WTC11 (cell line): Measurements from ENCODE around the gene ARHGEF1. TPM values are rescaled to one million over a fixed set of nuclear protein-coding genes. Genes with fewer than 3 reads are reported as not detected.
A peak's percentile ranks its signal among the peaks of the same experiment; 100 is the strongest.

Experiments
- ATAC-seq: fragments of 200-7000 bp; cut with Tn5 transposase; 2 replicates; pipeline ENCODE4 v1.10.0; 2021; ENCODE audit warnings: mild to moderate bottlenecking, moderate library complexity
- CTCF ChIA-PET: fragments of 300-600 bp; sonication (Branson Sonifier 250); formaldehyde crosslinking; loops from one replicate; lab custom pipeline; 2021; ENCODE audit warnings: antibody characterized with exemption; lab: Charles Lee
- POLR2A ChIA-PET: fragments of 350-600 bp; sonication (Branson Sonifier 250); formaldehyde crosslinking; loops from one replicate; lab custom pipeline; 2021; ENCODE audit warnings: antibody characterized with exemption; lab: Charles Lee
- DNase-seq: peaks from one replicate; pipeline ENCODE4 v3.0.0; 2021; ENCODE audit warnings: low spot score
- H3K27ac Mint-ChIP-seq: 2 replicates; pipeline ENCODE4 v1.8.0; 2021; ENCODE audit warnings: mixed read lengths
- H3K27me3 Mint-ChIP-seq: 2 replicates; pipeline ENCODE4 v1.8.0; 2021; ENCODE audit warnings: low read depth, mild to moderate bottlenecking, moderate library complexity, mixed read lengths
- H3K36me3 Mint-ChIP-seq: 2 replicates; pipeline ENCODE4 v1.8.0; 2021; ENCODE audit warnings: mixed read lengths
- H3K4me1 Mint-ChIP-seq: 2 replicates; pipeline ENCODE4 v1.8.0; 2022; ENCODE audit warnings: mixed read lengths
- H3K4me3 Mint-ChIP-seq: 2 replicates; pipeline ENCODE4 v1.8.0; 2021; ENCODE audit warnings: mild to moderate bottlenecking, moderate library complexity, mixed read lengths
- H3K9me3 Mint-ChIP-seq: 2 replicates; pipeline ENCODE4 v1.8.0; 2021; ENCODE audit warnings: mixed read lengths
- ATF6 ChIP-seq: sonication (generic); formaldehyde crosslinking; IDR thresholded peaks from 2 replicates; pipeline ENCODE4 v1.8.1; 2023; ENCODE audit warnings: mild to moderate bottlenecking, missing genetic modification reagents
- CBFB ChIP-seq: sonication (generic); formaldehyde crosslinking; IDR thresholded peaks from 2 replicates; pipeline ENCODE4 v1.8.1; 2022; ENCODE audit warnings: mild to moderate bottlenecking, low read depth, missing genetic modification reagents
- ELF4 ChIP-seq: sonication (generic); formaldehyde crosslinking; IDR thresholded peaks from 2 replicates; pipeline ENCODE4 v1.8.1; 2022; ENCODE audit warnings: low read depth, mild to moderate bottlenecking, moderate library complexity, missing genetic modification reagents
- FOXK1 ChIP-seq: sonication (generic); formaldehyde crosslinking; IDR thresholded peaks from 2 replicates; pipeline ENCODE4 v1.8.0; 2022; ENCODE audit warnings: mild to moderate bottlenecking, moderate library complexity, missing genetic modification reagents
- NR2C2 ChIP-seq: sonication (generic); formaldehyde crosslinking; IDR thresholded peaks from 2 replicates; pipeline ENCODE4 v1.8.0; 2022; ENCODE audit warnings: mild to moderate bottlenecking, missing genetic modification reagents
- USF2 ChIP-seq: sonication (generic); formaldehyde crosslinking; IDR thresholded peaks from 2 replicates; pipeline ENCODE4 v1.8.1; 2023; ENCODE audit warnings: mild to moderate bottlenecking, missing genetic modification reagents, moderate library complexity
- ZNF121 ChIP-seq: sonication (generic); formaldehyde crosslinking; IDR thresholded peaks from 2 replicates; pipeline ENCODE4 v1.8.0; 2023; ENCODE audit warnings: missing genetic modification reagents
- total RNA-seq: library from RNA; stranded (reverse); gene quantifications from 3 replicates; pipeline ENCODE4 v1.2.3, GENCODE V29; 2021
- TF ChIP-seq, protein P1 (sequence below): sonication (generic); formaldehyde crosslinking; IDR thresholded peaks from 2 replicates; pipeline ENCODE4 v1.8.0; 2022; ENCODE audit warnings: missing genetic modification reagents
- TF ChIP-seq, protein P2 (sequence below): fragments of 250-450 bp; sonication (Bioruptor Pico); IDR thresholded peaks from 2 replicates; pipeline ENCODE4 v2.1.2; 2022; ENCODE audit warnings: mild to moderate bottlenecking, moderate library complexity

Gene ARHGEF1
- total RNA-seq, 1 experiment from 2014 or later, result 102 TPM

DNA sequence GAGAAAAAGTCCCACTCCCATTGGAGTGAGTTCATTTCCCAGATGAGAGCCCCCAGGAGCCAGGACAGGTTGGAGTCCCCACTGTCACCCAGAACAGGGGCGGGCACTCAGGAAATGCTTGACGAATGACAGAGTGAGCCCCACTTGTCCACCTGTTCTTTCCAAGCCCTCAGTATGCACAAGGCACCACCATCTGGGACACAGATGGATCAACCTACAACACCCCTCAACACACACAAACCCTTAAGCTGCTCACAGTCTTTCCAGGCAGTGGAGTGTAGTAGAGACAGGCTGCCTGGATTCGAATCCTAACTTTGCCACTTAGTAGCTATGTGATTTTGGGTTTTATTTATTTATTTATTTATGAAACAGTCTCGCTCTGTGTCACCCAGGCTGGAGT lies 8.0 kb downstream of the ARHGEF1 start:
- Mint-ChIP-seq H3K27ac (no peak overlapping the region), H3K27me3 (no peaks in the 10 kb centered on the region; the same call in 1 of the 2 replicates), H3K4me1 (peaks cover 27% of the 10 kb centered on the region), H3K4me3 (no peak overlapping the region), H3K36me3 (peaks cover 8% of the 10 kb centered on the region), H3K9me3 (no peaks in the 10 kb centered on the region)
- ChIA-PET CTCF (interaction anchor here (1.0 to 1.7 kb wide), 3 partner anchors 11 to 39 kb away, joined by 3 to 4 read pairs (median 4); no protein-coding TSS in a partner anchor), POLR2A (no interaction called here)
- DNase-seq, result no peak
- ATAC-seq, result no peak
- TF ChIP-seq NR2C2 (CRISPR knock-in tag) (no peak), ELF4 (no peak)

GRCh38 chr19:41892173-41892902 lies 9.4 kb downstream of the ARHGEF1 start:
- H3K36me3 Mint-ChIP-seq, result peaks cover 9% of the 10 kb centered on the region
- ATAC-seq (no peak), DNase-seq (no peak)
- peaks cover 13% of the 10 kb centered on the region for H3K4me1 Mint-ChIP-seq
- H3K4me3 Mint-ChIP-seq, result no peak overlapping the region
- H3K9me3 Mint-ChIP-seq, result no peaks in the 10 kb centered on the region
- TF ChIP-seq, protein P1, sequence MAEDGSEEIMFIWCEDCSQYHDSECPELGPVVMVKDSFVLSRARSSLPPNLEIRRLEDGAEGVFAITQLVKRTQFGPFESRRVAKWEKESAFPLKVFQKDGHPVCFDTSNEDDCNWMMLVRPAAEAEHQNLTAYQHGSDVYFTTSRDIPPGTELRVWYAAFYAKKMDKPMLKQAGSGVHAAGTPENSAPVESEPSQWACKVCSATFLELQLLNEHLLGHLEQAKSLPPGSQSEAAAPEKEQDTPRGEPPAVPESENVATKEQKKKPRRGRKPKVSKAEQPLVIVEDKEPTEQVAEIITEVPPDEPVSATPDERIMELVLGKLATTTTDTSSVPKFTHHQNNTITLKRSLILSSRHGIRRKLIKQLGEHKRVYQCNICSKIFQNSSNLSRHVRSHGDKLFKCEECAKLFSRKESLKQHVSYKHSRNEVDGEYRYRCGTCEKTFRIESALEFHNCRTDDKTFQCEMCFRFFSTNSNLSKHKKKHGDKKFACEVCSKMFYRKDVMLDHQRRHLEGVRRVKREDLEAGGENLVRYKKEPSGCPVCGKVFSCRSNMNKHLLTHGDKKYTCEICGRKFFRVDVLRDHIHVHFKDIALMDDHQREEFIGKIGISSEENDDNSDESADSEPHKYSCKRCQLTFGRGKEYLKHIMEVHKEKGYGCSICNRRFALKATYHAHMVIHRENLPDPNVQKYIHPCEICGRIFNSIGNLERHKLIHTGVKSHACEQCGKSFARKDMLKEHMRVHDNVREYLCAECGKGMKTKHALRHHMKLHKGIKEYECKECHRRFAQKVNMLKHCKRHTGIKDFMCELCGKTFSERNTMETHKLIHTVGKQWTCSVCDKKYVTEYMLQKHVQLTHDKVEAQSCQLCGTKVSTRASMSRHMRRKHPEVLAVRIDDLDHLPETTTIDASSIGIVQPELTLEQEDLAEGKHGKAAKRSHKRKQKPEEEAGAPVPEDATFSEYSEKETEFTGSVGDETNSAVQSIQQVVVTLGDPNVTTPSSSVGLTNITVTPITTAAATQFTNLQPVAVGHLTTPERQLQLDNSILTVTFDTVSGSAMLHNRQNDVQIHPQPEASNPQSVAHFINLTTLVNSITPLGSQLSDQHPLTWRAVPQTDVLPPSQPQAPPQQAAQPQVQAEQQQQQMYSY (CRISPR knock-in tag), result 0 out of 2 replicates have a peak, but pooled peaks have one; percentile 6
- no peak for TF ChIP-seq CBFB
- TF ChIP-seq, all 79 proteins: peak for 1
- H3K27me3 Mint-ChIP-seq, result no peaks in the 10 kb centered on the region
- ChIA-PET POLR2A (interaction anchor here (1.1 kb wide), 1 partner anchor 13 kb away, joined by 4 read pairs; no protein-coding TSS in a partner anchor), CTCF (interaction anchor here (1.0 to 1.7 kb wide), 3 partner anchors 8 to 38 kb away, joined by 3 to 4 read pairs (median 3); partner anchors contain the start of gene ERFL)
- H3K27ac Mint-ChIP-seq, result no peak overlapping the region

- H3K36me3 Mint-ChIP-seq, result peaks cover 12% of the 10 kb centered on the region
- TF ChIP-seq ATF6 (CRISPR knock-in tag) (no peak), ZNF121 (CRISPR knock-in tag) (peak; percentile 16; the same call in 1 of the 2 replicates)
- ChIA-PET CTCF (no interaction called here), POLR2A (no interaction called here)
- DNase-seq (no peak), ATAC-seq (peak; percentile 34)
- no peak overlapping the region for H3K4me3 Mint-ChIP-seq
- H3K27me3 Mint-ChIP-seq, result no peaks in the 10 kb centered on the region
- H3K27ac Mint-ChIP-seq, result no peak overlapping the region
- H3K4me1 Mint-ChIP-seq, result peaks cover 3% of the 10 kb centered on the region
- H3K9me3 Mint-ChIP-seq, result no peaks in the 10 kb centered on the region
These were observed 10.9 kb downstream of the ARHGEF1 start for GRCh38 chr19:41893899-41894298.

DNA sequence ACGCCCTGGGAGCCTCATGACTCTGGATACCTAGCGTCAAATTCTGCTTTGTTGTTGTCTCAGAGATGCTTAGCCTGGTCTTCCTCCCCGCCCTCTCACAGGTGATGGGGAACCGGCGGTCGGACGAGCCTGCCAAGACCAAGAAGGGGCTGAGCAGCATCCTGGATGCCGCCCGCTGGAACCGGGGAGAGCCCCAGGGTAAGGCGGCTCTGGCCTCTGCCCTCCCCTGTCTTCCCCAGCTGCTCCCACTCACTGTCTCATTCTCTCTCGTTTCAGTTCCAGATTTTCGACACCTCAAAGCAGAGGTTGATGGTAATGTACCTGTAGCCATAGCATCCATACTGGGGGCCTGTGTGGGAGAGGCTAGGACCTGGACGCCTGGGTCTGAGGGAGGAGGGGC lies 11.4 kb downstream of the ARHGEF1 start:
- H3K9me3 Mint-ChIP-seq, result no peaks in the 10 kb centered on the region
- peaks cover 16% of the 10 kb centered on the region for H3K36me3 Mint-ChIP-seq
- no peak for DNase-seq
- no peak for ATAC-seq
- H3K27ac Mint-ChIP-seq, result no peak overlapping the region
- H3K27me3 Mint-ChIP-seq, result no peaks in the 10 kb centered on the region
- ChIA-PET POLR2A (no interaction called here), CTCF (no interaction called here)
- peaks cover 3% of the 10 kb centered on the region for H3K4me1 Mint-ChIP-seq
- no peak overlapping the region for H3K4me3 Mint-ChIP-seq
- TF ChIP-seq, protein P2, sequence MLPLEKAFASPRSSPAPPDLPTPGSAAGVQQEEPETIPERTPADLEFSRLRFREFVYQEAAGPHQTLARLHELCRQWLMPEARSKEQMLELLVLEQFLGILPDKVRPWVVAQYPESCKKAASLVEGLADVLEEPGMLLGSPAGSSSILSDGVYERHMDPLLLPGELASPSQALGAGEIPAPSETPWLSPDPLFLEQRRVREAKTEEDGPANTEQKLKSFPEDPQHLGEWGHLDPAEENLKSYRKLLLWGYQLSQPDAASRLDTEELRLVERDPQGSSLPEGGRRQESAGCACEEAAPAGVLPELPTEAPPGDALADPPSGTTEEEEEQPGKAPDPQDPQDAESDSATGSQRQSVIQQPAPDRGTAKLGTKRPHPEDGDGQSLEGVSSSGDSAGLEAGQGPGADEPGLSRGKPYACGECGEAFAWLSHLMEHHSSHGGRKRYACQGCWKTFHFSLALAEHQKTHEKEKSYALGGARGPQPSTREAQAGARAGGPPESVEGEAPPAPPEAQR (CRISPR knock-in tag), result no peak
- TF ChIP-seq FOXK1 (no peak), USF2 (CRISPR knock-in tag) (no peak)
- TF ChIP-seq, all 79 proteins: peak for 0
